RWPE2 (cell line): ENCODE data around the gene LDLRAD1.
A peak's percentile ranks its signal among the peaks of the same experiment; 100 is the strongest.

ENCODE experiments used
- ATAC-seq: fragments of 200-7000 bp; cut with Tn5 transposase; 3 replicates; pipeline ENCODE4 v1.9.1; 2021; ENCODE audit warnings: low read depth
- DNase-seq: peaks from one replicate; pipeline ENCODE4 v3.0.0-alpha.2; 2020; ENCODE audit warnings: low spot score
- H3K27ac ChIP-seq: fragments of 450-650 bp; 2 replicates; pipeline ENCODE4 v1.5.1; 2017; ENCODE audit warnings: mild to moderate bottlenecking; ENCODE audit not compliant: poor library complexity, severe bottlenecking
- H3K27me3 ChIP-seq: fragments of 250-450 bp; sonication (Bioruptor Pico); 2 replicates; pipeline ENCODE4 v1.5.1; 2021; ENCODE audit warnings: mild to moderate bottlenecking, moderate library complexity; ENCODE audit not compliant: insufficient read depth, poor library complexity, severe bottlenecking
- H3K36me3 ChIP-seq: fragments of 250-450 bp; sonication (Bioruptor Pico); 2 replicates; pipeline ENCODE4 v1.5.1; 2020; ENCODE audit warnings: low read depth, mild to moderate bottlenecking, moderate library complexity
- H3K4me1 ChIP-seq: fragments of 250-450 bp; sonication (Bioruptor Pico); 2 replicates; pipeline ENCODE4 v1.5.1; 2021; ENCODE audit warnings: mild to moderate bottlenecking, moderate library complexity; ENCODE audit not compliant: insufficient read depth, poor library complexity, severe bottlenecking
- H3K4me3 ChIP-seq: fragments of 250-450 bp; sonication (Bioruptor Pico); 2 replicates; pipeline ENCODE4 v1.5.1; 2021; ENCODE audit warnings: mild to moderate bottlenecking, moderate library complexity; ENCODE audit not compliant: severe bottlenecking
- H3K9me3 ChIP-seq: fragments of 250-450 bp; sonication (Bioruptor Pico); 2 replicates; pipeline ENCODE4 v1.5.1; 2021; ENCODE audit warnings: mild to moderate bottlenecking, moderate library complexity; ENCODE audit not compliant: severe bottlenecking
- TF ChIP-seq, protein P1 (sequence below): fragments of 450-650 bp; IDR thresholded peaks from one replicate; pipeline ENCODE4 v1.5.1; 2017; ENCODE audit warnings: mild to moderate bottlenecking, moderate library complexity; ENCODE audit not compliant: poor library complexity, severe bottlenecking

LDLRAD1 gene

DNA sequence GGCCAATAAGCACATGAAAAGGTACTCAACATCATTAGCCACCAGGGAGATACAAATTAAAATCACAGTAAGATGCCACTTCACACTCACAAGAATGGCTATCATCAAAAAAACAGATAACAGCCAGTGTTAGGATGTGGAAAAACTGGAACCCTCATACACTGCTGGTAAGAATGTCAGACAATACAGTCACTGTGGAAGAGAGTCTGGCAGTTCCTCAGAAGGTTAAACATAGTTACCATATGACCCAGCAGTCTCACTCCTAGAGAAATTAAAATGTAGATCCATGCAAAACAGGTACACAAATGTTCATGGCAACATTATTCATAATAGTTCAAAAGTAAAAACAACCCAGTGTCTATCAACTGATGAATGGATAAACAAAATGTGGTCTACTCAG is 33.3 kb downstream of the LDLRAD1 start:
- TF ChIP-seq, protein P1, sequence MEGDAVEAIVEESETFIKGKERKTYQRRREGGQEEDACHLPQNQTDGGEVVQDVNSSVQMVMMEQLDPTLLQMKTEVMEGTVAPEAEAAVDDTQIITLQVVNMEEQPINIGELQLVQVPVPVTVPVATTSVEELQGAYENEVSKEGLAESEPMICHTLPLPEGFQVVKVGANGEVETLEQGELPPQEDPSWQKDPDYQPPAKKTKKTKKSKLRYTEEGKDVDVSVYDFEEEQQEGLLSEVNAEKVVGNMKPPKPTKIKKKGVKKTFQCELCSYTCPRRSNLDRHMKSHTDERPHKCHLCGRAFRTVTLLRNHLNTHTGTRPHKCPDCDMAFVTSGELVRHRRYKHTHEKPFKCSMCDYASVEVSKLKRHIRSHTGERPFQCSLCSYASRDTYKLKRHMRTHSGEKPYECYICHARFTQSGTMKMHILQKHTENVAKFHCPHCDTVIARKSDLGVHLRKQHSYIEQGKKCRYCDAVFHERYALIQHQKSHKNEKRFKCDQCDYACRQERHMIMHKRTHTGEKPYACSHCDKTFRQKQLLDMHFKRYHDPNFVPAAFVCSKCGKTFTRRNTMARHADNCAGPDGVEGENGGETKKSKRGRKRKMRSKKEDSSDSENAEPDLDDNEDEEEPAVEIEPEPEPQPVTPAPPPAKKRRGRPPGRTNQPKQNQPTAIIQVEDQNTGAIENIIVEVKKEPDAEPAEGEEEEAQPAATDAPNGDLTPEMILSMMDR = no peak
- H3K9me3 ChIP-seq = no peaks in the 10 kb centered on the region
- no peaks in the 10 kb centered on the region for H3K36me3 ChIP-seq
- DNase-seq (no peak), ATAC-seq (no peak)
- H3K4me1 ChIP-seq = no peaks in the 10 kb centered on the region
- H3K27me3 ChIP-seq = no peaks in the 10 kb centered on the region
- H3K27ac ChIP-seq = no peak overlapping the region
- no peak overlapping the region for H3K4me3 ChIP-seq

DNA sequence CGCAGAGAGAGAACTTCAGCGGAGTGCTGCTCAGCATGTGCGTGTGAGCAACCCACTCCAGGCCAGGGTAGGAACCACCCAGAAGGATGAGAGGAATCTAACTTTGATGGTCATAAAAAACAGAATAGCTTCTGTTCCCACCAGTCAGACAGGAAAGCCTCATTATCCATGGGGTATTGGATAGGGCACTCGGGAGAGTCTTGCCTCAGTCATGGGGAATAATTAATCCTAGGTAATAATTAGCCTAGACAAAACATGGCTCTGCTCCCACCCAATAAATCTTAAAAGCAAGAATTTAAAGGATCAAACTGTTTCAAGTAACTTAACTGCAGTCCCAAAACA is 35.3 kb downstream of the LDLRAD1 start:
- Histone ChIP-seq H3K4me3 (no peak overlapping the region), H3K4me1 (no peaks in the 10 kb centered on the region), H3K9me3 (no peaks in the 10 kb centered on the region), H3K27me3 (no peaks in the 10 kb centered on the region), H3K36me3 (no peaks in the 10 kb centered on the region), H3K27ac (no peak overlapping the region)
- TF ChIP-seq, protein P1 = no peak
- no peak for ATAC-seq
- no peak for DNase-seq

DNA sequence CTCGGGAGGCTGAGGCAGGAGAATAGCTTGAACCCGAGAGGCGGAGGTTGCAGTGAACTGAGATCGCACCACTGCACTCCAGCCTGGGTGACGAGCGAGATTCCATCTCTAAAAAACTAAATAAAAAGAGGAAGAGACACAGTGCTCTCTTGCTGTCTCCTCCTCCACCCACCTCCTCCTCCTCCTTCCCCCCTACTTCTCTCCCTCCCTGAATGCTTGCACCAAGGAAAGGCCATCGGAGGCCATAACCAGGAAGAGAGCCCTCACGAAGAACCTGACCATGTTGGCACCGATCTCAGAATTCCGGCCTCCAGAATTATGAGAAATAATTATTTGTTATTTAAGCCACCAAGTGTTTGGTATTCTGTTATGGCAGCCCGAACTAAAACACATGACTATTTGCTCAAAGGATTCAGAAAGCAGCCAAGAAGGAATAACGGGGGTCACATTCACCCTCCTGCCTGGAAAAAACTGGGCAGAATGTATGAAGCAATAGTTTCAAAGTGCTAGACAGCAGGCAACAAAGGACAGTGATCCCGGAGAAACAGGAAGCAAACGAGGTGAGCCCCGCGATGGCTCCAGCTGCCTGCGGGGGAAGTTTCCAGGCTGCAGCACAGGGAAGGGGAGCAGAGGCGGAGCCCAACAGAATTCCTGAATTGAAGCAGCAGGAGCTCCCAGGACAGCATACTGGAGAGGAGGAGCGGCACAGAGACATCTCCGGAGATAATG is 35.8 kb downstream of the LDLRAD1 start:
- ATAC-seq = peak; percentile 66
- no peaks in the 10 kb centered on the region for H3K9me3 ChIP-seq
- TF ChIP-seq, protein P1 = no peak
- H3K4me1 ChIP-seq = no peaks in the 10 kb centered on the region
- no peak overlapping the region for H3K27ac ChIP-seq
- H3K4me3 ChIP-seq = no peak overlapping the region
- H3K36me3 ChIP-seq = no peaks in the 10 kb centered on the region
- no peak for DNase-seq
- H3K27me3 ChIP-seq = no peaks in the 10 kb centered on the region

DNA sequence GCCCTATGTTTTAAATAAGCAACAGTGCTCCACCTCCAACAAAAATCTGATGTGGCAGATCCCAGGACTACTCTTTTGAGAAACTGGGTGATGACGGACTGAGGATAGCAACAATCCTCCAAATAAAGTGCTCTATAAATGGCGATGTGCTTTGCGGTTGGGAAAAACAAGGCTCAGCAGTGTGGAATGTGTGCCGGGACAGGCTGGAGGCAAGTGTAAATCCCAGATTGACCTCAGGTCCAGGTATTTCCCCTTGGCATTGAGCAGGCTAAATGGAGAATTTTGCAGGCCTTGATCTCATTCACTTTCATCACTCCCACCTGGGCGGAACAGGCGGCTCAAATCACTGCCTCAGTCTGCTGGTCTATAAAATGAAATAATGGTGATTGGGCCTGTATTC is 36.8 kb downstream of the LDLRAD1 start:
- Histone ChIP-seq H3K4me3 (no peak overlapping the region), H3K9me3 (no peaks in the 10 kb centered on the region), H3K4me1 (no peaks in the 10 kb centered on the region), H3K36me3 (no peaks in the 10 kb centered on the region), H3K27me3 (no peaks in the 10 kb centered on the region), H3K27ac (no peak overlapping the region)
- DNase-seq (no peak), ATAC-seq (no peak)
- TF ChIP-seq, protein P1 = no peak

DNA sequence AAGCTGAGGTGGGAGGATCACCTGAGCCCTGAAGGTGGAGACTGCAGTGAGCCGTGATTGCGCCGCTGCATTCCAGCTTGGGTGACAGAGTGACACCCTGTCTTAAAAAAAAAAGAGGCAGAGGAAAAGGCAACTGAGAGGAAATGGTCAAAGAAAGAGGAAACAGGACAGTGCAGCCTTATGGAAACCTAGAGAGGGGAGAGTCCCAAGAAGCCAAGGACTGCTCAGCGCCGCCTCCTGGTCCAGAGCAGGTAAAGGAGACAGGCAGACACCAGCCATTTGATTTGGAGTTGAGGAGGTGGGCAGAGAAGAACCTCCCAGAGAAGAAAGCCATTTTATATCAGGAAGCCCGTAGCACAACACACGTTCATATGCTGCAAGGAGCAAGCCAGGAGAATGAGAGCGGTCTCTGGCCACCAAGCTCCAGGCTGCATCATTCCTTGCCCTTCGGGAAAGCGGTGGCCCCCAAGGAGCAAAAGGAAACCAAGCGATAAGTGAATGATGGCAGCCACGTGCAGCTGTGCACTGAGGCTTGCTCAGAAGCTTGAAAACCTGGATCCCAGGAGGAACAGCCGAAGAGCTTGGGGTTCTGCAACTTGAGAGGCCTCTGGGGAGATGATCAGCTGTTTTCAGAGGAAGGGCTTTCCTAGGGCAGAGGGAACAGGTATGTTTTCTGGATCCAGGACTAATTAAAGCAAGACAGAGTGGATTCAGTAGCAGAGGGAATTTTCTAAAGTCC is 38.1 kb downstream of the LDLRAD1 start:
- no peak overlapping the region for H3K27ac ChIP-seq
- no peaks in the 10 kb centered on the region for H3K9me3 ChIP-seq
- no peaks in the 10 kb centered on the region for H3K27me3 ChIP-seq
- H3K36me3 ChIP-seq = no peaks in the 10 kb centered on the region
- H3K4me1 ChIP-seq = no peaks in the 10 kb centered on the region
- ATAC-seq = no peak
- DNase-seq = no peak
- TF ChIP-seq, protein P1 = no peak
- no peak overlapping the region for H3K4me3 ChIP-seq
